ENCODE results near the gene PPM1E. TPM values are rescaled to one million over a fixed set of nuclear protein-coding genes. Genes with fewer than 3 reads are reported as not detected.
"Not testable (repeated sequence)": the region's sequence is repeated elsewhere in the genome, so short reads cannot be mapped to it uniquely, and the experiment has no call there.

The PPM1E gene
- total RNA-seq, 4 donors from 2014 or later = 0.08 to 0.11 TPM; not detected in 2

- H3K27me3 ChIP-seq = peaks cover 54% of the 10 kb centered on the region
- no peak overlapping the region for H3K27ac ChIP-seq
- 86% methylated on average over 8 of the region's 8 CpGs for WGBS
- H3K9me3 ChIP-seq = no peaks in the 10 kb centered on the region
- DNase-seq (ENCODE audit: low spot score in 2 of 2) = no peak
- peaks cover 18% of the 10 kb centered on the region for H3K4me1 ChIP-seq
- no peak for TF ChIP-seq POLR2AphosphoS5 (IDR thresholded peaks at IDR 0.05)
- no peak for TF ChIP-seq POLR2A (IDR thresholded peaks at IDR 0.05)
- TF ChIP-seq CTCF (IDR thresholded peaks at IDR 0.05) = no peak
- no peak for TF ChIP-seq EP300 (IDR thresholded peaks at IDR 0.05)
- H3K36me3 ChIP-seq = no peaks in the 10 kb centered on the region
- H3K4me3 ChIP-seq = no peak overlapping the region
These were observed 3.2 kb downstream of the PPM1E start for GRCh38 chr17:58758890-58759289.

- Histone ChIP-seq H3K9me3 (no peaks in the 10 kb centered on the region), H3K27ac (no peak overlapping the region), H3K27me3 (peaks cover 54% of the 10 kb centered on the region), H3K4me3 (no peak overlapping the region), H3K4me1 (peaks cover 18% of the 10 kb centered on the region), H3K36me3 (no peaks in the 10 kb centered on the region)
- WGBS = 73% methylated on average over 2 of the region's 2 CpGs
- DNase-seq (ENCODE audit: low spot score in 2 of 2) = no peak
- TF ChIP-seq EP300 (IDR thresholded peaks at IDR 0.05) = no peak
- TF ChIP-seq POLR2A (IDR thresholded peaks at IDR 0.05) = no peak
- no peak for TF ChIP-seq CTCF (IDR thresholded peaks at IDR 0.05)
- no peak for TF ChIP-seq POLR2AphosphoS5 (IDR thresholded peaks at IDR 0.05)
These were observed 3.9 kb downstream of the PPM1E start for GRCh38 chr17:58759522-58759921.

GRCh38 chr17:58760248-58760647, 4.6 kb downstream of the PPM1E start:
- Histone ChIP-seq H3K27ac (no peak overlapping the region), H3K4me1 (peaks cover 18% of the 10 kb centered on the region), H3K4me3 (no peak overlapping the region), H3K27me3 (peaks cover 54% of the 10 kb centered on the region), H3K36me3 (no peaks in the 10 kb centered on the region), H3K9me3 (no peaks in the 10 kb centered on the region)
- WGBS = 86% methylated on average over 2 of the region's 2 CpGs
- no peak for TF ChIP-seq EP300 (IDR thresholded peaks at IDR 0.05)
- no peak for TF ChIP-seq POLR2AphosphoS5 (IDR thresholded peaks at IDR 0.05)
- no peak for TF ChIP-seq CTCF (IDR thresholded peaks at IDR 0.05)
- no peak for TF ChIP-seq POLR2A (IDR thresholded peaks at IDR 0.05)
- no peak for DNase-seq (ENCODE audit: low spot score in 2 of 2)

- TF ChIP-seq POLR2A (IDR thresholded peaks at IDR 0.05) = no peak
- TF ChIP-seq POLR2AphosphoS5 (IDR thresholded peaks at IDR 0.05) = no peak
- H3K9me3 ChIP-seq = no peaks in the 10 kb centered on the region
- no peaks in the 10 kb centered on the region for H3K4me1 ChIP-seq
- H3K27ac ChIP-seq = no peak overlapping the region
- no peak overlapping the region for H3K4me3 ChIP-seq
- 50% methylated on average over 1 of the region's 1 CpG for WGBS
- no peaks in the 10 kb centered on the region for H3K36me3 ChIP-seq
- DNase-seq (ENCODE audit: low spot score in 2 of 2) = no peak
- H3K27me3 ChIP-seq = peaks cover 24% of the 10 kb centered on the region
These were observed 7.6 kb downstream of the PPM1E start for GRCh38 chr17:58763263-58763662.

- peaks cover 15% of the 10 kb centered on the region for H3K27me3 ChIP-seq
- no peaks in the 10 kb centered on the region for H3K36me3 ChIP-seq
- no peaks in the 10 kb centered on the region for H3K9me3 ChIP-seq
- no peaks in the 10 kb centered on the region for H3K4me1 ChIP-seq
- H3K27ac ChIP-seq = no peak overlapping the region
- no peak overlapping the region for H3K4me3 ChIP-seq
- DNase-seq (ENCODE audit: low spot score in 2 of 2) = no peak
- WGBS = 86% methylated on average over 5 of the region's 5 CpGs
- TF ChIP-seq CTCF (IDR thresholded peaks at IDR 0.05) (no peak), POLR2A (IDR thresholded peaks at IDR 0.05) (no peak), EP300 (IDR thresholded peaks at IDR 0.05) (no peak), POLR2AphosphoS5 (IDR thresholded peaks at IDR 0.05) (no peak)
These were observed 8.7 kb downstream of the PPM1E start for GRCh38 chr17:58764373-58764772.

GRCh38 chr17:58778482-58778881, 22.8 kb downstream of the PPM1E start:
- not testable (repeated sequence) for H3K36me3 ChIP-seq; H3K4me3 ChIP-seq; H3K27me3 ChIP-seq; DNase-seq (ENCODE audit: low spot score in 2 of 2); H3K4me1 ChIP-seq; H3K27ac ChIP-seq; H3K9me3 ChIP-seq
- WGBS = 82% methylated on average over 5 of the region's 5 CpGs

Measured in suprapubic skin (tissue), 4 donors.